ENCODE measurements around the gene KLHL15.
"Not testable (repeated sequence)": the region's sequence is repeated elsewhere in the genome, so short reads cannot be mapped to it uniquely, and the experiment has no call there.

The KLHL15 gene

DNA sequence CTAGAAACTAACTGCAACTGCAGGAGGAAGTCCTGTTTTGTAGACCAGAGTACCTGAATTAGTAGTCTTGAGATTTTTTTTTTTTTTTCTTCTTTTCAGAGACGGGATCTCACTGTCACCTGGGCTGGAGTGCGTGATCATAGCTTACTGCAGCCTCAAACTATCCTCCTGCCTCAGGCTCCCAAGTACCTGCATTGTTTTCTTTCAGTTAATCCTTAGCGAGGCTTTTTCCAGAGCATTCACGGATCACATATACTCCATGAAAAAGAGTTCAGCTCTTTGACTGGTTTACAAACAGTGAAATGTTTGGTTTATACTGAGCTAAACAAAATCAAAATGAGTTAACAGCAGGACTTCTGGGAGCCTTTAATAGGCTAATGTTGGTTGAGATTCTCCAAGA lies 45.8 kb downstream of the KLHL15 start:
- DNase-seq (ENCODE audit: low read depth), result no peak
- TF ChIP-seq, protein P1, sequence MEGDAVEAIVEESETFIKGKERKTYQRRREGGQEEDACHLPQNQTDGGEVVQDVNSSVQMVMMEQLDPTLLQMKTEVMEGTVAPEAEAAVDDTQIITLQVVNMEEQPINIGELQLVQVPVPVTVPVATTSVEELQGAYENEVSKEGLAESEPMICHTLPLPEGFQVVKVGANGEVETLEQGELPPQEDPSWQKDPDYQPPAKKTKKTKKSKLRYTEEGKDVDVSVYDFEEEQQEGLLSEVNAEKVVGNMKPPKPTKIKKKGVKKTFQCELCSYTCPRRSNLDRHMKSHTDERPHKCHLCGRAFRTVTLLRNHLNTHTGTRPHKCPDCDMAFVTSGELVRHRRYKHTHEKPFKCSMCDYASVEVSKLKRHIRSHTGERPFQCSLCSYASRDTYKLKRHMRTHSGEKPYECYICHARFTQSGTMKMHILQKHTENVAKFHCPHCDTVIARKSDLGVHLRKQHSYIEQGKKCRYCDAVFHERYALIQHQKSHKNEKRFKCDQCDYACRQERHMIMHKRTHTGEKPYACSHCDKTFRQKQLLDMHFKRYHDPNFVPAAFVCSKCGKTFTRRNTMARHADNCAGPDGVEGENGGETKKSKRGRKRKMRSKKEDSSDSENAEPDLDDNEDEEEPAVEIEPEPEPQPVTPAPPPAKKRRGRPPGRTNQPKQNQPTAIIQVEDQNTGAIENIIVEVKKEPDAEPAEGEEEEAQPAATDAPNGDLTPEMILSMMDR (conservative IDR thresholded peaks at IDR 0.05; ENCODE audit: control insufficient read depth, insufficient read depth, low read depth, low read length), result no peak
- H3K4me3 ChIP-seq (ENCODE audit: control insufficient read depth, low read depth, low read length), result no peak overlapping the region

DNA sequence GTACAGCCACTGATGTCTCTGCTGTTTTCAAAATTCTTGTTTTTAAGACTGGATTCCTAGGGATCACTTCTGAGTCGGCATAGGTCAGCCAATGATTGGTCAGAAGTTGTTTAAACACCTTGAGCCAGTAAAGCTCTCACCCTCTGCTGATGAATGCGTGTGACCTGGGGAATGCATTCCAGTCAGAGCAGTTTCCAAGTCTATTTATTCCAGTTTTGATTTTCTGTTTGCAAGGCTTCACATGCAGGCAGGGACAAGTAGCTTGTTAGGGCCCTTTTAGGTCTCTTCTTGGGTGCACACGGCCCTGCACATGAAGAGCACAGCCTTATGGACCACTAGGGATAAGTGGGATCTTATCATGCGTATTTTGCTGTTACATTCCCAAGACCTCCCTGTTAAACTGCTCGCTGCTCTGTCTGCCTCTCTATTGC lies 47.0 kb downstream of the KLHL15 start:
- TF ChIP-seq, protein P1 (conservative IDR thresholded peaks at IDR 0.05; ENCODE audit: control insufficient read depth, insufficient read depth, low read depth, low read length), result no peak
- DNase-seq (ENCODE audit: low read depth), result peak; percentile 6

DNA sequence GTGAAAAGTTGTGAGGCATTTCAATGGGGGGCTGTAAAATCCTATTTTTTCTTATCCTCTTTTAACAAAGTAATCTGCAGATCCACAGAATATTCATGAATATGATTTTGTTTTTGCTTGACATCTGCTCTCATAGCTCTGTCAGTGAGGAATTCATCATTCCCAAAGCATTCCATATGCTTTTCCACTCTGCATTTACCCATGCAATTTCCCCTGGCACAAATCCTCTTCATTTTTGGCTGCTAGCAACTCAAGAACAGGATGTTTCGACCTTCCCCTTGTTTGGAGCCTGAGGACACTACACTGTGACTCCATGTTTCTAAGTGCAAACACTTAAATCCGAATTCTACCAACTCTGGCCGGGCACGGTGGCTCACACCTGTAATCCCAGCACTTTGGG lies 48.5 kb downstream of the KLHL15 start:
- DNase-seq (ENCODE audit: low read depth), result no peak
- no peak overlapping the region for H3K4me3 ChIP-seq (ENCODE audit: control insufficient read depth, low read depth, low read length)
- TF ChIP-seq, protein P1 (conservative IDR thresholded peaks at IDR 0.05; ENCODE audit: control insufficient read depth, insufficient read depth, low read depth, low read length), result no peak

More for the DNA sequence above, 47.0 kb downstream of the KLHL15 start:
- no peak overlapping the region for H3K4me3 ChIP-seq (ENCODE audit: control insufficient read depth, low read depth, low read length)

DNA sequence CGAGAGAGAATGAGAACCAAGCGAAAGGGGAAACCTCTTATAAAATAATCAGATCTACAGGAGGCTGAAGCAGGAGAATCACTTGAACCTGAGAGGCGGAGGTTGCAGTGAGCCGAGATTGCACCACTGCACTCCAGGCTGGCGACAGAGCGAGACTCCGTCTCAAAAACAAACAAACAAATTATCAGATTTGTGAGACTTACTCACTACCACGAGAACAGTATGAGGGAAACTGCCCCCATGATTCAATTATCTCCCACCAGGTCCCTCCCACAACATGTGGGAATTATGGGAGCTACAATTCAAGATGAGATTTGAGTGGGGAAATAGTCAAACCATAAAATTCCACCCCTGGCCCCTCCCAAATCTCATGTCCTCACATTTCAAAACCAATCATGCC lies 61.4 kb downstream of the KLHL15 start:
- H3K4me3 ChIP-seq (ENCODE audit: control insufficient read depth, low read depth, low read length); DNase-seq (ENCODE audit: low read depth): not testable (repeated sequence)

DNA sequence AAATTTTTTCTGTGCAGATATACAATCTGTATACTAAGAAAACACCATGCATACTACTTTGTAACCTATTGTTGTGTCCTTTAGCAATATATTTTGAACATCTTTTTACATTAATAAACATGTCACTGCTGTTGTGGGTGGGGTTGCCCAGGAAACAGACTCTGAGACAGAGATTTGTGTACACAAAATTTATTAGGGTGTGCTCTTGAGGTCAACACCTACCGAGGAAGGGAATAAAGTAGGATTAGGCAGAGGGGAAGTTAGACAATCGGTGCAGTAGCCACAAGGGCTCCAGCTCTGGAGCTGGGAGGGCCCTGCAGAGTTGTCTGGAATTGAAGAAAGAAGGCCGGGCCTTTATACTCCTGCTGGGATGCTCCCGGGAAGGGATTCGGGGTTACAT lies 62.8 kb downstream of the KLHL15 start:
- H3K4me3 ChIP-seq (ENCODE audit: control insufficient read depth, low read depth, low read length), result no peak overlapping the region
- TF ChIP-seq, protein P1 (conservative IDR thresholded peaks at IDR 0.05; ENCODE audit: control insufficient read depth, insufficient read depth, low read depth, low read length), result no peak
- no peak for DNase-seq (ENCODE audit: low read depth)

DNA sequence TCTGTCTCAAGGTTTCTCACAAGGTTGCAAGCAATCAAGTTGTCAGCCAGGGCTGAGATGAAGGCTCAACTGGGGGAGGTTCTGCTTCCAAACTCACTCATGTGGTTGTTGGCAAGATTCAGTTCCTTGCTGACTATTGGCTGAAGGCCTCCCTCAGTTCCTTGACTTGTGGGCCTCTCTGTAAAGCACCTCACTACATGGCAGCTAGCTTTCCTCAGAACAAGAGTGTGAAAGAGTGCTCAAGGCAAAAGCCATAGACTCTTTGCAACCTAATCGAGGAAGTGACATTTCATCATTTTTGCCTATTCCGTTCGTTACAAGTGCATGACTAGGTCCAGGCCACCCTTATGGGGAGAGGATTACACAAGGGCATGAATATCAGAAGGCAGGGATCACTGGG lies 67.2 kb downstream of the KLHL15 start:
- no peak overlapping the region for H3K4me3 ChIP-seq (ENCODE audit: control insufficient read depth, low read depth, low read length)
- no peak for DNase-seq (ENCODE audit: low read depth)
- TF ChIP-seq, protein P1 (conservative IDR thresholded peaks at IDR 0.05; ENCODE audit: control insufficient read depth, insufficient read depth, low read depth, low read length), result no peak

DNA sequence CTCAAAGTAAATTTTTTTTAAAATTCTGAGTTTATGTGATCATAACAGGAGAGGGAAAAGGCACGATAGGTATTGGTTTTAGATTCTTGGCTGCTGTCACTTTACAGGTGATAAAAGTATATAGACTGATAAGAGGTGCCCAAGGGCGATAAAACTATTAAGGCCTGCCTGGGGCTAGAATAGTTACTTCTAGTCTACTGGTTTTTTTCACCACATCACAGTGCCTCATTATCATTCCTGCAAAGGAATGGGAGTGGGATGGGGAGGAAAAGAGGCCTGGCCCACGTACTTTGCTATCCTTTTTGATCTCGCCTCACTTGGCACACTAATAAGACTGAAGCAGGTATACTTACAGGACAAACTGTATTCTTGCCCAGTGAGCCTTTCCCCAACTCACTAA lies 72.6 kb downstream of the KLHL15 start:
- no peak overlapping the region for H3K4me3 ChIP-seq (ENCODE audit: control insufficient read depth, low read depth, low read length)
- no peak for DNase-seq (ENCODE audit: low read depth)
- TF ChIP-seq, protein P1 (conservative IDR thresholded peaks at IDR 0.05; ENCODE audit: control insufficient read depth, insufficient read depth, low read depth, low read length), result no peak

Data from fibroblast of mammary gland (primary cell).